GM12891 (cell line): ENCODE data around the gene CYBB.

Experiments used
- POLR2A ChIP-seq: IDR thresholded peaks from 2 replicates; pipeline ENCODE4 v1.6.1; 2011; ENCODE audit warnings: low read depth, low read length, control low read depth
- POLR2AphosphoS5 ChIP-seq: IDR thresholded peaks from 2 replicates; pipeline ENCODE4 v1.6.1; 2011; ENCODE audit warnings: low read depth, low read length, control low read depth
- POU2F2 ChIP-seq: IDR thresholded peaks from 2 replicates; pipeline ENCODE4 v1.6.1; 2011; ENCODE audit warnings: low read depth, mild to moderate bottlenecking, control low read depth, low read length, moderate library complexity
- TAF1 ChIP-seq: IDR thresholded peaks from 2 replicates; pipeline ENCODE4 v1.6.1; 2011; ENCODE audit warnings: low read depth, low read length, control low read depth

DNA sequence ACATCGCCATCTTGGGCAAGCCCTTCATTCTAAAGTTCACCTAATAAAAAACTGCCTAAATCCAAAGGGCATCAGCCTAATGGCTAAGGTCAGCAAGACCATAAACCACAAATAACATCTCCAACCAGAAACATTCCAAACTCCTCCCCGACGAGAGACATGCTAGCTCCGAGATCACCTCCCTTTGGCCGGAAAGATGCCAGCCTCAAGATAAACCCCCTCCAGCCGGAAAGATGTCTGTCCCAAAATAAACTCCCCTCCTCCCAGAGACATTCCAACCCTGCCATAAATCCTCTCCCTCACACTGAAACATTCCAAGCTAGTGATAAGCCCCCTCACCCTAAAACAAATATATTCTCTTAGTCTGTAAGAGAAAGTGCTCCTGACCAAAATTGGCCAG, 80.9 kb downstream of the CYBB start:
- no peak for TF ChIP-seq POLR2AphosphoS5
- TF ChIP-seq POLR2A: no peak
- no peak for TF ChIP-seq POU2F2
- TF ChIP-seq TAF1: no peak
